HCT116 (cell line): ENCODE results near the gene KCNAB2. TPM values are rescaled to one million over a fixed set of nuclear protein-coding genes. Genes with fewer than 3 reads are reported as not detected.

ENCODE experiments used
- ATAC-seq: fragments of 200-7000 bp; cut with Tn5 transposase; 2 replicates; pipeline ENCODE4 v1.9.1; 2020; ENCODE audit warnings: mild to moderate bottlenecking, moderate library complexity
- BruUV-seq: library from RNA; stranded (reverse); fragments of 400-500 nt; replicated peaks from 2 replicates; lab custom pipeline; 2021; lab: Mats Ljungman, UMichigan
- CTCF ChIA-PET: fragments of 300-600 bp; sonication (Branson Sonifier 250); formaldehyde crosslinking; loops from one replicate; lab custom pipeline; 2021; ENCODE audit warnings: antibody characterized with exemption; lab: Charles Lee
- POLR2A ChIA-PET: fragments of 300-600, 350-600 bp; sonication (Branson Sonifier 250); formaldehyde crosslinking; loops from one replicate; lab custom pipeline; 2021; ENCODE audit warnings: antibody characterized with exemption; lab: Charles Lee
- RAD21 ChIA-PET, 2 experiments: fragments of 300-600 bp; sonication (Branson Sonifier 250); formaldehyde crosslinking; loops; one replicate each; lab custom pipeline; 2023; ENCODE audit warnings: low total read pairs in 2 of 2; ENCODE audit not compliant: uncharacterized antibody in 2 of 2, unreplicated experiment in 2 of 2, low non-redundant PET in 1 of 2; lab: Charles Lee
- DNase-seq: peaks from one replicate; pipeline ENCODE4 v3.0.0-alpha.2; 2010; ENCODE audit warnings: low read depth, low spot score
- H2AFZ ChIP-seq: fragments of 200-600 bp; shearing (Covaris generic), sonication (generic); 2 replicates; pipeline ENCODE4 v1.6.1; 2017; ENCODE audit warnings: low read depth, mixed run types, mixed read lengths, antibody characterized with exemption, low read length; ENCODE audit not compliant: poor library complexity, severe bottlenecking
- H3K27ac ChIP-seq: 2 replicates; pipeline ENCODE4 v1.5.1; 2012; ENCODE audit warnings: low read depth, low read length
- H3K27me3 ChIP-seq: fragments of 200-600 bp; sonication (generic); 2 replicates; pipeline ENCODE4 v1.6.1; 2016; ENCODE audit warnings: mixed run types, low read length, mixed read lengths; ENCODE audit not compliant: insufficient read depth
- H3K36me3 ChIP-seq, 2 experiments: fragments of 200-500 bp in 1 of 2; fragments of 200-600 bp in 1 of 2; sonication (Bioruptor generic) in 1 of 2; sonication (generic) in 1 of 2; 2 replicates each; pipeline versions ENCODE4 v1.5.1 to v1.6.1; 2014 to 2016; ENCODE audit warnings: low read length in 2 of 2, inconsistent platforms in 1 of 2, mixed read lengths in 1 of 2, mixed run types in 1 of 2; ENCODE audit not compliant: insufficient read depth in 2 of 2, control insufficient read depth in 1 of 2
- H3K4me1 ChIP-seq, 2 experiments: fragments of 200-600 bp in 1 of 2; sonication (generic) in 1 of 2; 2 replicates each; pipeline versions ENCODE4 v1.5.1 to v1.6.1; 2012 to 2017; ENCODE audit warnings: low read length in 2 of 2, inconsistent platforms in 1 of 2, mild to moderate bottlenecking in 1 of 2, mixed read lengths in 1 of 2, mixed run types in 1 of 2, moderate library complexity in 1 of 2; ENCODE audit not compliant: insufficient read depth in 2 of 2, control insufficient read depth in 1 of 2
- H3K4me2 ChIP-seq: fragments of 200-600 bp; sonication (generic); 2 replicates; pipeline ENCODE4 v1.6.1; 2017; ENCODE audit warnings: mixed run types, low read length, mixed read lengths
- H3K4me3 ChIP-seq, 2 experiments: fragments of 200-600 bp in 1 of 2; sonication (generic) in 1 of 2; replicated peaks in 1 of 2; 2 replicates each; pipeline ENCODE4 v1.5.1; 2011 to 2016; ENCODE audit warnings: low read length in 2 of 2, control low read depth in 1 of 2, low read depth in 1 of 2, mild to moderate bottlenecking in 1 of 2, mixed read lengths in 1 of 2, mixed run types in 1 of 2
- H3K79me2 ChIP-seq: fragments of 200-600 bp; sonication (generic); 2 replicates; pipeline ENCODE4 v1.6.1; 2017; ENCODE audit warnings: mild to moderate bottlenecking, mixed run types, low read length, moderate library complexity, mixed read lengths; ENCODE audit not compliant: insufficient read depth
- H3K9ac ChIP-seq: fragments of 200-600 bp; sonication (generic); 2 replicates; pipeline ENCODE4 v1.6.1; 2016; ENCODE audit warnings: low read length, mixed read lengths
- H3K9me2 ChIP-seq: fragments of 200-600 bp; sonication (generic), shearing (Covaris generic); 2 replicates; pipeline ENCODE4 v1.6.1; 2017; ENCODE audit warnings: mixed run types, mild to moderate bottlenecking, moderate library complexity; ENCODE audit not compliant: insufficient read depth
- H3K9me3 ChIP-seq, 2 experiments: fragments of 200-500 bp in 1 of 2; fragments of 200-600 bp in 1 of 2; sonication (Bioruptor generic) in 1 of 2; sonication (generic) in 1 of 2; 2 replicates each; pipeline ENCODE4 v1.6.1; 2014 to 2017; ENCODE audit warnings: low read length in 2 of 2, mixed read lengths in 2 of 2, inconsistent platforms in 1 of 2, low read depth in 1 of 2, mild to moderate bottlenecking in 1 of 2, mixed run types in 1 of 2, moderate library complexity in 1 of 2; ENCODE audit not compliant: control insufficient read depth in 1 of 2, insufficient read depth in 1 of 2
- H4K20me1 ChIP-seq: fragments of 200-600 bp; sonication (generic), shearing (Covaris generic); 2 replicates; pipeline ENCODE4 v1.6.1; 2017; ENCODE audit warnings: mixed run types, mild to moderate bottlenecking, moderate library complexity; ENCODE audit not compliant: insufficient read depth
- CEBPB ChIP-seq: IDR thresholded peaks from 2 replicates; pipeline ENCODE4 v1.6.1; 2012; ENCODE audit warnings: low read depth
- EGR1 ChIP-seq: IDR thresholded peaks from 2 replicates; pipeline ENCODE4 v1.6.1; 2012; ENCODE audit warnings: low read depth
- ELF1 ChIP-seq: IDR thresholded peaks from 2 replicates; pipeline ENCODE4 v1.6.1; 2012; ENCODE audit warnings: low read depth, borderline replicate concordance
- EZH2phosphoT487 ChIP-seq: fragments of 200-600 bp; IDR thresholded peaks from 2 replicates; pipeline ENCODE4 v1.6.1; 2018; ENCODE audit warnings: antibody characterized with exemption, borderline replicate concordance
- FOSL1 ChIP-seq: IDR thresholded peaks from 2 replicates; pipeline ENCODE4 v1.6.1; 2012; ENCODE audit warnings: low read depth
- POLR2A ChIP-seq: IDR thresholded peaks from 2 replicates; pipeline ENCODE4 v1.7.0; 2011; ENCODE audit warnings: borderline replicate concordance; ENCODE audit not compliant: insufficient read depth, insufficient read length; ENCODE audit errors: extremely low read depth
- RAD21 ChIP-seq: IDR thresholded peaks from 2 replicates; pipeline ENCODE4 v1.6.1; 2012; ENCODE audit warnings: low read depth, mild to moderate bottlenecking
- REST ChIP-seq: IDR thresholded peaks from 2 replicates; pipeline ENCODE4 v1.6.1; 2012; ENCODE audit warnings: low read depth
- SIN3A ChIP-seq: IDR thresholded peaks from 2 replicates; pipeline ENCODE4 v1.6.1; 2012; ENCODE audit warnings: low read depth
- TCF7L2 ChIP-seq: IDR thresholded peaks from 2 replicates; pipeline ENCODE4 v1.7.0; 2011; ENCODE audit warnings: borderline replicate concordance, inconsistent platforms; ENCODE audit not compliant: insufficient read depth, insufficient read length; ENCODE audit errors: extremely low read depth
- YY1 ChIP-seq: IDR thresholded peaks from 2 replicates; pipeline ENCODE4 v1.6.1; 2011; ENCODE audit warnings: low read length, low read depth, moderate library complexity, mild to moderate bottlenecking; ENCODE audit not compliant: insufficient replicate concordance; ENCODE audit errors: extremely low read depth
- ZFX ChIP-seq: fragments of 450-650 bp; IDR thresholded peaks from 2 replicates; pipeline ENCODE4 v1.6.1; 2017
- ZNF274 ChIP-seq: fragments of 200-500 bp; sonication (Bioruptor generic); IDR thresholded peaks from 2 replicates; pipeline ENCODE4 v1.6.1; 2014; ENCODE audit warnings: mild to moderate bottlenecking, low read depth, low read length, inconsistent platforms
- intact Hi-C: fragments of 100-400 bp; cut with micrococcal nuclease; formaldehyde crosslinking; loops from 2 replicates; pipeline ENCODE4 v1.10.0; 2022
- total RNA-seq: library from RNA; stranded (reverse); gene quantifications from one replicate; pipeline ENCODE4 v1.2.1, GENCODE V29; 2021; ENCODE audit not compliant: unreplicated experiment
- TF ChIP-seq, protein P1 (sequence below): IDR thresholded peaks from 2 replicates; pipeline ENCODE4 v1.6.1; 2011; ENCODE audit warnings: mild to moderate bottlenecking, low read length, moderate library complexity; ENCODE audit not compliant: insufficient replicate concordance; ENCODE audit errors: extremely low read depth
- TF ChIP-seq, protein P2 (sequence below): IDR thresholded peaks from 2 replicates; pipeline ENCODE4 v1.6.1; 2012

The KCNAB2 gene
- total RNA-seq, 1 experiment from 2014 or later = 18.1 TPM

GRCh38 chr1:6123816-6124215, 78.1 kb downstream of the KCNAB2 start:
- H3K27me3 ChIP-seq = no peaks in the 10 kb centered on the region
- H3K4me1 ChIP-seq = peaks cover 8 to 15% of the 10 kb centered on the region in 2 experiments; a peak in 3 of 4 replicates
- no peaks in the 10 kb centered on the region for H3K79me2 ChIP-seq
- ChIA-PET CTCF (no interaction called here), POLR2A (no interaction called here), RAD21 (no interaction called here)
- no TSS peak for BruUV-seq
- H3K9ac ChIP-seq = no peak overlapping the region
- intact Hi-C loops = no loop called here
- no peaks in the 10 kb centered on the region for H3K36me3 ChIP-seq
- DNase-seq = no peak
- H3K4me3 ChIP-seq = no peak overlapping the region
- no peaks in the 10 kb centered on the region for H4K20me1 ChIP-seq
- no peak for TF ChIP-seq SIN3A
- no peak for TF ChIP-seq ZNF274
- TF ChIP-seq TCF7L2 = no peak
- no peak for TF ChIP-seq FOSL1
- no peak for TF ChIP-seq POLR2A
- TF ChIP-seq EZH2phosphoT487 = no peak
- TF ChIP-seq, protein P1, sequence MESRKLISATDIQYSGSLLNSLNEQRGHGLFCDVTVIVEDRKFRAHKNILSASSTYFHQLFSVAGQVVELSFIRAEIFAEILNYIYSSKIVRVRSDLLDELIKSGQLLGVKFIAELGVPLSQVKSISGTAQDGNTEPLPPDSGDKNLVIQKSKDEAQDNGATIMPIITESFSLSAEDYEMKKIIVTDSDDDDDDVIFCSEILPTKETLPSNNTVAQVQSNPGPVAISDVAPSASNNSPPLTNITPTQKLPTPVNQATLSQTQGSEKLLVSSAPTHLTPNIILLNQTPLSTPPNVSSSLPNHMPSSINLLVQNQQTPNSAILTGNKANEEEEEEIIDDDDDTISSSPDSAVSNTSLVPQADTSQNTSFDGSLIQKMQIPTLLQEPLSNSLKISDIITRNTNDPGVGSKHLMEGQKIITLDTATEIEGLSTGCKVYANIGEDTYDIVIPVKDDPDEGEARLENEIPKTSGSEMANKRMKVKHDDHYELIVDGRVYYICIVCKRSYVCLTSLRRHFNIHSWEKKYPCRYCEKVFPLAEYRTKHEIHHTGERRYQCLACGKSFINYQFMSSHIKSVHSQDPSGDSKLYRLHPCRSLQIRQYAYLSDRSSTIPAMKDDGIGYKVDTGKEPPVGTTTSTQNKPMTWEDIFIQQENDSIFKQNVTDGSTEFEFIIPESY = no peak
- TF ChIP-seq, protein P2, sequence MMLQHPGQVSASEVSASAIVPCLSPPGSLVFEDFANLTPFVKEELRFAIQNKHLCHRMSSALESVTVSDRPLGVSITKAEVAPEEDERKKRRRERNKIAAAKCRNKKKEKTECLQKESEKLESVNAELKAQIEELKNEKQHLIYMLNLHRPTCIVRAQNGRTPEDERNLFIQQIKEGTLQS = no peak
- no peak for TF ChIP-seq EGR1
- TF ChIP-seq ZFX = no peak
- no peak for TF ChIP-seq YY1
- no peak for TF ChIP-seq REST
- TF ChIP-seq ELF1 = no peak
- no peak for TF ChIP-seq RAD21
- TF ChIP-seq CEBPB = no peak
- no peak overlapping the region for H3K4me2 ChIP-seq
- ATAC-seq = no peak
- no peak overlapping the region for H2AFZ ChIP-seq
- no peaks in the 10 kb centered on the region for H3K9me3 ChIP-seq
- no peaks in the 10 kb centered on the region for H3K9me2 ChIP-seq
- no peak overlapping the region for H3K27ac ChIP-seq
